ENCODE results near the gene HPSE2. TPM values are rescaled to one million over a fixed set of nuclear protein-coding genes. Genes with fewer than 3 reads are reported as not detected.

Gene HPSE2
- total and polyA plus RNA-seq, 2 of the 8 experiments (the other 6 are each of a cell fraction or from before 2014, with no cell fraction given), result 0.41 to 0.58 TPM

- WGBS, 2 experiments (ENCODE audit: extremely low coverage in 1 of 2, insufficient coverage in 1 of 2, insufficient read length in 1 of 2, insufficient replicate concordance in 2 of 2, low coverage in 1 of 2, low lambda C conversion rate in 2 of 2, missing lambda C conversion rate in 1 of 2), result 47% methylated on average over 1 of the region's 1 CpG; no CpG with 5 or more reads in 1 of the 2 experiments
- no peak for FAIRE-seq
- CTCF ChIA-PET (ENCODE audit: partially characterized antibody), result interaction anchor here (0.6 to 2.1 kb wide), 22 partner anchors 8 to 467 kb away, joined by 3 to 9 read pairs (median 3); no protein-coding TSS in a partner anchor
- TF ChIP-seq JUN (IDR thresholded peaks at IDR 0.05; ENCODE audit: low read depth, low read length), result no peak
- no peak for TF ChIP-seq ZNF274 (IDR thresholded peaks at IDR 0.05; ENCODE audit: borderline replicate concordance, extremely low read depth, low read length)
- peak; percentile 18 to 24 for TF ChIP-seq RAD21 (IDR thresholded peaks at IDR 0.05 in 1 of 2, conservative IDR thresholded peaks at IDR 0.05 in 1 of 2; ENCODE audit: low read depth in 2 of 2, low read length in 2 of 2)
- no peak for TF ChIP-seq E2F6 (IDR thresholded peaks at IDR 0.05)
- no peak for TF ChIP-seq EZH2 (IDR thresholded peaks at IDR 0.05; ENCODE audit: low read depth, low read length, severe bottlenecking)
- TF ChIP-seq CHD2 (IDR thresholded peaks at IDR 0.05; ENCODE audit: low read length), result no peak
- TF ChIP-seq SAP30 (IDR thresholded peaks at IDR 0.05; ENCODE audit: insufficient read depth, insufficient replicate concordance, low read length), result no peak
- TF ChIP-seq JUND (IDR thresholded peaks at IDR 0.05; ENCODE audit: low read length), result no peak
- no peak for TF ChIP-seq TEAD4 (IDR thresholded peaks at IDR 0.05; ENCODE audit: low read depth, low read length)
- TF ChIP-seq RFX5 (IDR thresholded peaks at IDR 0.05; ENCODE audit: borderline replicate concordance, low read depth, low read length), result no peak
- no peak for TF ChIP-seq SP1 (IDR thresholded peaks at IDR 0.05; ENCODE audit: low read depth, low read length)
- no peak for TF ChIP-seq HDAC2 (IDR thresholded peaks at IDR 0.05; ENCODE audit: borderline replicate concordance in 1 of 2, low read depth in 2 of 2, low read length in 2 of 2)
- TF ChIP-seq SP4 (IDR thresholded peaks at IDR 0.05; ENCODE audit: low read length), result no peak
Measured at GRCh38 chr10:98852686-98853085, 383.0 kb downstream of the HPSE2 start.

More at GRCh38 chr10:98852686-98853085, 383.0 kb downstream of the HPSE2 start:
- Histone ChIP-seq H2AFZ (ENCODE audit: low read length) (no peak overlapping the region), H2BK5ac (ENCODE audit: low read depth, low read length) (no peak overlapping the region), H3K4me1 (replicated peaks in 1 of 4; ENCODE audit: control insufficient read depth in 3 of 4, insufficient read depth in 4 of 4, low read length in 3 of 4) (no peaks in the 10 kb centered on the region), H3K79me2 (ENCODE audit: control insufficient read depth in 1 of 2, insufficient read depth in 2 of 2, low read length in 2 of 2) (no peaks in the 10 kb centered on the region), H4K8ac (ENCODE audit: extremely low read depth, insufficient read depth, low read length) (no peak overlapping the region), H3K14ac (ENCODE audit: insufficient read length) (no peak overlapping the region), H3K4me2 (ENCODE audit: insufficient read depth in 1 of 2, low read depth in 2 of 2, low read length in 2 of 2) (no peak overlapping the region), H2AK5ac (ENCODE audit: low read depth, low read length) (no peak overlapping the region), H3K23me2 (ENCODE audit: low read depth, low read length) (no peaks in the 10 kb centered on the region), H3K9me3 (ENCODE audit: insufficient read depth in 2 of 2, low read depth in 1 of 2, low read length in 1 of 2) (no peaks in the 10 kb centered on the region), H2BK20ac (ENCODE audit: low read length) (no peak overlapping the region), H3K4ac (replicated peaks; ENCODE audit: insufficient read length, low read depth, low read length) (no peak overlapping the region), H3K56ac (replicated peaks; ENCODE audit: insufficient read length, low read depth, low read length) (no peak overlapping the region), H4K20me1 (replicated peaks in 1 of 2; ENCODE audit: control insufficient read depth in 1 of 2, insufficient read depth in 2 of 2, low read length in 2 of 2) (no peaks in the 10 kb centered on the region), H4K5ac (ENCODE audit: insufficient read length, low read depth, low read length) (no peak overlapping the region), H3K79me1 (ENCODE audit: low read depth, low read length) (no peaks in the 10 kb centered on the region), H2BK12ac (ENCODE audit: low read depth, low read length) (no peak overlapping the region), H3K36me3 (ENCODE audit: control insufficient read depth in 2 of 4, insufficient read depth in 4 of 4, low read length in 3 of 4) (no peaks in the 10 kb centered on the region), H3K23ac (ENCODE audit: insufficient read length) (no peak overlapping the region), H4K91ac (replicated peaks; ENCODE audit: insufficient read length, low read length) (no peak overlapping the region), H3K27ac (ENCODE audit: low read depth, low read length) (no peak overlapping the region), H2BK120ac (replicated peaks; ENCODE audit: low read depth, low read length) (no peak overlapping the region), H3K27me3 (replicated peaks in 1 of 4; ENCODE audit: control insufficient read depth in 3 of 4, extremely low read depth in 1 of 4, insufficient read depth in 3 of 4, low read length in 3 of 4) (no peaks in the 10 kb centered on the region), H3K9ac (replicated peaks in 1 of 4; ENCODE audit: extremely low read depth in 1 of 4, low read depth in 3 of 4, low read length in 3 of 4) (no peak overlapping the region), H3K18ac (ENCODE audit: extremely low read depth, low read length) (no peak overlapping the region), H3K4me3 (ENCODE audit: extremely low read depth in 1 of 4, insufficient read depth in 2 of 4, low read depth in 3 of 4, low read length in 4 of 4) (no peak overlapping the region), H2BK15ac (ENCODE audit: low read length) (no peak overlapping the region)
- DNase-seq (ENCODE audit: low read depth in 1 of 2, low spot score in 2 of 2), result no peak
- POLR2A ChIA-PET (ENCODE audit: partially characterized antibody), result no interaction called here

Data from H1 (cell line).